ENCODE results near the gene SULT1B1.

- TF ChIP-seq, protein P1, sequence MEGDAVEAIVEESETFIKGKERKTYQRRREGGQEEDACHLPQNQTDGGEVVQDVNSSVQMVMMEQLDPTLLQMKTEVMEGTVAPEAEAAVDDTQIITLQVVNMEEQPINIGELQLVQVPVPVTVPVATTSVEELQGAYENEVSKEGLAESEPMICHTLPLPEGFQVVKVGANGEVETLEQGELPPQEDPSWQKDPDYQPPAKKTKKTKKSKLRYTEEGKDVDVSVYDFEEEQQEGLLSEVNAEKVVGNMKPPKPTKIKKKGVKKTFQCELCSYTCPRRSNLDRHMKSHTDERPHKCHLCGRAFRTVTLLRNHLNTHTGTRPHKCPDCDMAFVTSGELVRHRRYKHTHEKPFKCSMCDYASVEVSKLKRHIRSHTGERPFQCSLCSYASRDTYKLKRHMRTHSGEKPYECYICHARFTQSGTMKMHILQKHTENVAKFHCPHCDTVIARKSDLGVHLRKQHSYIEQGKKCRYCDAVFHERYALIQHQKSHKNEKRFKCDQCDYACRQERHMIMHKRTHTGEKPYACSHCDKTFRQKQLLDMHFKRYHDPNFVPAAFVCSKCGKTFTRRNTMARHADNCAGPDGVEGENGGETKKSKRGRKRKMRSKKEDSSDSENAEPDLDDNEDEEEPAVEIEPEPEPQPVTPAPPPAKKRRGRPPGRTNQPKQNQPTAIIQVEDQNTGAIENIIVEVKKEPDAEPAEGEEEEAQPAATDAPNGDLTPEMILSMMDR (IDR thresholded peaks at IDR 0.05) = no peak
- TF ChIP-seq SP1 (CRISPR knock-in tag; conservative IDR thresholded peaks at IDR 0.05) = no peak
- TF ChIP-seq GRHL2 (CRISPR knock-in tag; IDR thresholded peaks at IDR 0.05; ENCODE audit: insufficient replicate concordance, severe bottlenecking) = no peak
- TF ChIP-seq ESRRA (CRISPR knock-in tag; IDR thresholded peaks at IDR 0.05; ENCODE audit: borderline replicate concordance) = no peak
These were observed 42.6 kb downstream of the SULT1B1 start for GRCh38 chr4:69717778-69718177.

All from WTC11 (cell line).